GM12878 (cell line): Measurements from ENCODE around the gene SLC15A4. TPM values are rescaled to one million over a fixed set of nuclear protein-coding genes. Genes with fewer than 3 reads are reported as not detected.
"Not testable (repeated sequence)": the region's sequence is repeated elsewhere in the genome, so short reads cannot be mapped to it uniquely, and the experiment has no call there.

ENCODE experiments used
- ATAC-seq: fragments of 200-7000 bp; cut with Tn5 transposase; 3 replicates; pipeline ENCODE4 v1.9.1; 2020; ENCODE audit warnings: mild to moderate bottlenecking, moderate library complexity
- BruUV-seq: library from RNA; stranded (reverse); fragments of 400-500 nt; replicated peaks from 2 replicates; lab custom pipeline; 2021; lab: Mats Ljungman, UMichigan
- CTCF ChIA-PET: fragments of 300-600 bp; sonication (Branson Sonifier 250); formaldehyde crosslinking; extraction: SDS; loops from one replicate; lab custom pipeline; 2021; ENCODE audit warnings: inconsistent platforms; lab: Yijun Ruan, JAX
- POLR2A ChIA-PET: fragments of 350-600 bp; formaldehyde crosslinking; extraction: SDS; loops from one replicate; lab custom pipeline; 2021; ENCODE audit warnings: inconsistent platforms; lab: Charles Lee
- RAD21 ChIA-PET: fragments of 300-600 bp; sonication (Branson Sonifier 250); formaldehyde crosslinking; loops from one replicate; lab custom pipeline; 2023; ENCODE audit warnings: antibody characterized with exemption; ENCODE audit not compliant: unreplicated experiment; lab: Charles Lee
- SMC1A ChIA-PET: fragments of 300-600 bp; sonication (Branson Sonifier 250); formaldehyde crosslinking; loops from one replicate; lab custom pipeline; 2023; ENCODE audit not compliant: unreplicated experiment, uncharacterized antibody; lab: Charles Lee
- DNase-seq: peaks from one replicate; pipeline ENCODE4 v3.0.0-alpha.2; 2011; ENCODE audit warnings: low read depth, low spot score
- FAIRE-seq: peaks from 3 replicates; lab custom pipeline; 2011; peaks lifted over from hg19 to GRCh38; lab: Jason Lieb, UNC
- H2AFZ ChIP-seq: 2 replicates; pipeline ENCODE4 v1.6.0; 2011; ENCODE audit warnings: low read depth, low read length, control low read depth; ENCODE audit not compliant: control insufficient read depth
- H3K27ac ChIP-seq: 2 replicates; pipeline ENCODE4 v1.5.1; 2011; ENCODE audit warnings: control low read depth; ENCODE audit not compliant: control insufficient read depth, insufficient read depth
- H3K27me3 ChIP-seq, 2 experiments: replicated peaks in 1 of 2; 2 replicates each; pipeline versions ENCODE4 v1.6.0 to v1.6.1; 2011; ENCODE audit warnings: low read length in 1 of 2; ENCODE audit not compliant: control insufficient read depth in 2 of 2, insufficient read depth in 2 of 2
- H3K36me3 ChIP-seq, 2 experiments: 2 replicates each; pipeline ENCODE4 v1.5.1; 2011; ENCODE audit warnings: low read length in 1 of 2; ENCODE audit not compliant: control insufficient read depth in 2 of 2, insufficient read depth in 2 of 2
- H3K4me1 ChIP-seq: 2 replicates; pipeline ENCODE4 v1.6.1; 2011; ENCODE audit warnings: mild to moderate bottlenecking, low read length, moderate library complexity, mixed read lengths; ENCODE audit not compliant: control insufficient read depth, insufficient read depth
- H3K4me2 ChIP-seq: 2 replicates; pipeline ENCODE4 v1.6.0; 2011; ENCODE audit warnings: control low read depth; ENCODE audit not compliant: control insufficient read depth, insufficient read depth
- H3K4me3 ChIP-seq: fragments of 200-600 bp; sonication (generic); 2 replicates; pipeline ENCODE4 v1.5.1; 2016
- H3K79me2 ChIP-seq: 2 replicates; pipeline ENCODE4 v1.6.0; 2011; ENCODE audit warnings: low read length; ENCODE audit not compliant: control insufficient read depth, insufficient read depth
- H3K9ac ChIP-seq: 2 replicates; pipeline ENCODE4 v1.8.0; 2011; ENCODE audit warnings: low read length, control low read depth, mixed read lengths; ENCODE audit not compliant: control insufficient read depth, insufficient read depth
- H3K9me3 ChIP-seq: replicated peaks from 3 replicates; pipeline ENCODE4 v1.5.1; 2011; ENCODE audit warnings: mild to moderate bottlenecking, low read length; ENCODE audit not compliant: control insufficient read depth, insufficient read depth
- H4K20me1 ChIP-seq: 2 replicates; pipeline ENCODE4 v1.6.0; 2011; ENCODE audit not compliant: control insufficient read depth, insufficient read depth
- CBX5 ChIP-seq: sonication (generic); IDR thresholded peaks from 2 replicates; pipeline ENCODE4 v1.6.1; 2016; ENCODE audit warnings: low read depth, moderate library complexity, mild to moderate bottlenecking, inconsistent platforms
- FOXK2 ChIP-seq: fragments of 450-650 bp; IDR thresholded peaks from 2 replicates; pipeline ENCODE4 v1.6.1; 2017; ENCODE audit warnings: mild to moderate bottlenecking, moderate library complexity
- HDGF ChIP-seq: fragments of 450-650 bp; IDR thresholded peaks from 2 replicates; pipeline ENCODE4 v1.6.1; 2016; ENCODE audit warnings: antibody characterized with exemption
- SPI1 ChIP-seq: IDR thresholded peaks from 2 replicates; pipeline ENCODE4 v1.6.1; 2011; ENCODE audit warnings: low read depth, mild to moderate bottlenecking, low read length, moderate library complexity, borderline replicate concordance; ENCODE audit not compliant: insufficient read depth
- WGBS: methylation state at CpG from one replicate; pipeline ENCODE4 v1.1.6; 2016; ENCODE audit warnings: low lambda C conversion rate; ENCODE audit not compliant: insufficient replicate concordance, insufficient coverage; ENCODE audit errors: missing lambda C conversion rate; 5-methylcytosine and 5-hydroxymethylcytosine counted together
- in situ Hi-C: fragments of 300-500 bp; cut with MboI; formaldehyde crosslinking; loops from 9 replicates; pipeline ENCODE4 v1.14.3; 2018; ENCODE audit warnings: mixed read lengths
- intact Hi-C: fragments of 100-400 bp; cut with micrococcal nuclease; formaldehyde crosslinking; loops from one replicate; pipeline ENCODE4 v1.14.2; 2022; ENCODE audit not compliant: unreplicated experiment
- polyA plus RNA-seq, 11 experiments: library from polyadenylated mRNA; depleted of rRNA in 4 of 11; unstranded in 6 of 11; stranded (reverse) in 5 of 11; fragments of >200 nt; fragmentation: Nextera tagmentation in 4 of 11; fragmentation: Illumina TruSeq in 1 of 11; extraction: Ambion mirVana in 4 of 11; extraction: Trizol in 1 of 11; gene quantifications; 1 replicate in 1 of 11; 2 replicates in 10 of 11; pipeline versions ENCODE4 v1.2.1 to v1.2.3, GENCODE V29; 2011 to 2016; ENCODE audit warnings: inconsistent platforms in 2 of 11, missing spikeins in 2 of 11, low read depth in 1 of 11
- total RNA-seq, 4 experiments: library from RNA; depleted of rRNA in 3 of 4; stranded (reverse); fragments of >200 nt in 3 of 4; fragmentation: Illumina TruSeq in 1 of 4; extraction: Trizol in 1 of 4; gene quantifications; 2 replicates each; pipeline versions ENCODE4 v1.2.1 to v1.2.3, GENCODE V29; 2013 to 2021
- TF ChIP-seq, protein P1 (sequence below): IDR thresholded peaks from 2 replicates; pipeline ENCODE4 v1.6.1; 2012; ENCODE audit warnings: improper control_type of control experiment, low read depth, low read length; ENCODE audit not compliant: insufficient replicate concordance
- TF ChIP-seq, protein P2 (sequence below): IDR thresholded peaks from 2 replicates; pipeline ENCODE4 v1.6.1; 2011; ENCODE audit warnings: mild to moderate bottlenecking, low read depth, low read length, moderate library complexity; ENCODE audit not compliant: insufficient replicate concordance

SLC15A4 gene
- total and polyA plus RNA-seq, 10 of the 15 experiments (the other 5 are each of a cell fraction or from before 2014, with no cell fraction given): 12.7 to 257 (median 36.6) TPM

DNA sequence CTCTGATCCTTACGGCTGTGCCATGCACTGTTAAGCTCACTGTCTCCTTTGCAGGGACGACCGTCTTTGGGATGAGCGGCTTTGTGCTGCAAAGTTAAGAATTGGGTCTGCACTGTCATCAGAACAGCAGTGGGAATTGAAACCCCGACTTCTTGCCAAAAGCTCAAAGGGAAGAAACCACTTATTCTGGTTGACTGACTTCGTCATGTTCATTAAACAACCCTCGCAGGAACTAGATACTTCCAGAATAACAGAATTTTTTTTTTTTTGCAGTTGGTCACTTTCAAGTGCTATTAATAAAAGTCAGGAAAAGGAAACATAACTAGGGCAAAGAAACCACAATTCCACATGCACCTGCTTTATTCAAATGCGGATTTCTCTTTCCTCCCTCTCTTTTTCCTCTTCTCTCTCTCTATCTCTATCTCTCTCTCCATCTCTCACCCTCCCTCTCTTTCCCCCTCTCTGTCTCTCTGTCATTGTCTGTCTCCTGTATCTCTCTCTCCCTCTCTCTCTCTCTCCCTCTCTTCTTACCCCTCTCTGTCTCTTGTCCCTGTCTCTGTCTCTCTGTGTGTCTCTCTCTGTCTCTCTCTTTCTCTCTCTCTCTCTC is 17.2 kb upstream of the SLC15A4 start (continued):
- TF ChIP-seq, protein P1, sequence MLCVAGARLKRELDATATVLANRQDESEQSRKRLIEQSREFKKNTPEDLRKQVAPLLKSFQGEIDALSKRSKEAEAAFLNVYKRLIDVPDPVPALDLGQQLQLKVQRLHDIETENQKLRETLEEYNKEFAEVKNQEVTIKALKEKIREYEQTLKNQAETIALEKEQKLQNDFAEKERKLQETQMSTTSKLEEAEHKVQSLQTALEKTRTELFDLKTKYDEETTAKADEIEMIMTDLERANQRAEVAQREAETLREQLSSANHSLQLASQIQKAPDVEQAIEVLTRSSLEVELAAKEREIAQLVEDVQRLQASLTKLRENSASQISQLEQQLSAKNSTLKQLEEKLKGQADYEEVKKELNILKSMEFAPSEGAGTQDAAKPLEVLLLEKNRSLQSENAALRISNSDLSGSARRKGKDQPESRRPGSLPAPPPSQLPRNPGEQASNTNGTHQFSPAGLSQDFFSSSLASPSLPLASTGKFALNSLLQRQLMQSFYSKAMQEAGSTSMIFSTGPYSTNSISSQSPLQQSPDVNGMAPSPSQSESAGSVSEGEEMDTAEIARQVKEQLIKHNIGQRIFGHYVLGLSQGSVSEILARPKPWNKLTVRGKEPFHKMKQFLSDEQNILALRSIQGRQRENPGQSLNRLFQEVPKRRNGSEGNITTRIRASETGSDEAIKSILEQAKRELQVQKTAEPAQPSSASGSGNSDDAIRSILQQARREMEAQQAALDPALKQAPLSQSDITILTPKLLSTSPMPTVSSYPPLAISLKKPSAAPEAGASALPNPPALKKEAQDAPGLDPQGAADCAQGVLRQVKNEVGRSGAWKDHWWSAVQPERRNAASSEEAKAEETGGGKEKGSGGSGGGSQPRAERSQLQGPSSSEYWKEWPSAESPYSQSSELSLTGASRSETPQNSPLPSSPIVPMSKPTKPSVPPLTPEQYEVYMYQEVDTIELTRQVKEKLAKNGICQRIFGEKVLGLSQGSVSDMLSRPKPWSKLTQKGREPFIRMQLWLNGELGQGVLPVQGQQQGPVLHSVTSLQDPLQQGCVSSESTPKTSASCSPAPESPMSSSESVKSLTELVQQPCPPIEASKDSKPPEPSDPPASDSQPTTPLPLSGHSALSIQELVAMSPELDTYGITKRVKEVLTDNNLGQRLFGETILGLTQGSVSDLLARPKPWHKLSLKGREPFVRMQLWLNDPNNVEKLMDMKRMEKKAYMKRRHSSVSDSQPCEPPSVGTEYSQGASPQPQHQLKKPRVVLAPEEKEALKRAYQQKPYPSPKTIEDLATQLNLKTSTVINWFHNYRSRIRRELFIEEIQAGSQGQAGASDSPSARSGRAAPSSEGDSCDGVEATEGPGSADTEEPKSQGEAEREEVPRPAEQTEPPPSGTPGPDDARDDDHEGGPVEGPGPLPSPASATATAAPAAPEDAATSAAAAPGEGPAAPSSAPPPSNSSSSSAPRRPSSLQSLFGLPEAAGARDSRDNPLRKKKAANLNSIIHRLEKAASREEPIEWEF: peak; percentile 43
- TF ChIP-seq, protein P2, sequence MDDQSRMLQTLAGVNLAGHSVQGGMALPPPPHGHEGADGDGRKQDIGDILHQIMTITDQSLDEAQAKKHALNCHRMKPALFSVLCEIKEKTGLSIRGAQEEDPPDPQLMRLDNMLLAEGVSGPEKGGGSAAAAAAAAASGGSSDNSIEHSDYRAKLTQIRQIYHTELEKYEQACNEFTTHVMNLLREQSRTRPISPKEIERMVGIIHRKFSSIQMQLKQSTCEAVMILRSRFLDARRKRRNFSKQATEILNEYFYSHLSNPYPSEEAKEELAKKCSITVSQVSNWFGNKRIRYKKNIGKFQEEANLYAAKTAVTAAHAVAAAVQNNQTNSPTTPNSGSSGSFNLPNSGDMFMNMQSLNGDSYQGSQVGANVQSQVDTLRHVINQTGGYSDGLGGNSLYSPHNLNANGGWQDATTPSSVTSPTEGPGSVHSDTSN: no peak
- TF ChIP-seq CBX5 (no peak), FOXK2 (no peak), HDGF (peak; percentile 93), SPI1 (peak; percentile 77)
- TF ChIP-seq, all 136 proteins: peak for 52

DNA sequence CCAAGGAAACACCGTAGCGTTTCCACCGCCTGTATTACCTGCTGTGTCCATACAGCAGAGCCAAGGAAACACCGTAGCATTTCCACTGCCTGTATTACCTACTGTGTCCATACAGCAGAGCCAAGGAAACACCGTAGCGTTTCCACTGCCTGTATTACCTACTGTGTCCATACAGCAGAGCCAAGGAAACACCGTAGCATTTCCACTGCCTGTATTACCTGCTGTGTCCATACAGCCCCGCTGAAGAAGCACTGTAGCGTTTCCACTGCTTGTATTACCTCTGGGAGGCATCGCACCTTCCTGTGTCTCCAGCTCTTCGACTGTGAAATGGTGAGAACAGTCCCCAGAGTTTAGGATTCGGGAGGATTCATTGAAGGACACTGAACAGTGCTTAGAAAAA is 16.1 kb upstream of the SLC15A4 start:
- DNase-seq, H3K4me2 ChIP-seq, ATAC-seq, H4K20me1 ChIP-seq, H3K27me3 ChIP-seq, H3K9me3 ChIP-seq, H3K4me3 ChIP-seq, FAIRE-seq, BruUV-seq, H3K9ac ChIP-seq, H2AFZ ChIP-seq, H3K79me2 ChIP-seq, intact Hi-C loops, H3K36me3 ChIP-seq, H3K27ac ChIP-seq, in situ Hi-C loops: not testable (repeated sequence)
- ChIA-PET POLR2A (interaction anchor here (0.6 to 2.2 kb wide), 4 partner anchors 9 to 34 kb away, joined by 4 to 20 read pairs (median 8); no protein-coding TSS in a partner anchor), SMC1A (interaction anchor here (1.1 to 2.8 kb wide), 6 partner anchors 10 to 43 kb away, joined by 3 to 47 read pairs (median 6); no protein-coding TSS in a partner anchor), CTCF (interaction anchor here (1.5 kb wide), 1 partner anchor 17 kb away, joined by 4 read pairs; no protein-coding TSS in a partner anchor), RAD21 (interaction anchor here (1.0 to 2.2 kb wide), 4 partner anchors 10 to 43 kb away, joined by 3 to 20 read pairs (median 5); no protein-coding TSS in a partner anchor)
- H3K4me1 ChIP-seq: peaks cover 32% of the 10 kb centered on the region
- 77% methylated on average over 12 of the region's 12 CpGs for WGBS
